GM19328 (cell line): ENCODE results near the gene LRRC26.

ENCODE experiments used
- ATAC-seq: cut with Tn5 transposase; IDR thresholded peaks from one replicate; pipeline ENCODE4 v1.9.1; 2021; ENCODE audit warnings: mild to moderate bottlenecking, moderate library complexity; ENCODE audit not compliant: unreplicated experiment

LRRC26 gene

GRCh38 chr9:137168904-137169856 lies 671 bp downstream of the LRRC26 start:
- no peak for ATAC-seq

- no peak for ATAC-seq
Observed at GRCh38 chr9:137168573-137168903, 1.3 kb downstream of the LRRC26 start.

GRCh38 chr9:137167747-137168572 lies 1.9 kb downstream of the LRRC26 start:
- ATAC-seq, result no peak

GRCh38 chr9:137167277-137167746 lies 2.5 kb downstream of the LRRC26 start:
- no peak for ATAC-seq

- ATAC-seq, result no peak
Observed at GRCh38 chr9:137166380-137167229, 3.2 kb downstream of the LRRC26 start.

- no peak for ATAC-seq
Observed at GRCh38 chr9:137165250-137165836, 4.5 kb downstream of the LRRC26 start.

GRCh38 chr9:137164370-137165249 lies 5.2 kb downstream of the LRRC26 start:
- no peak for ATAC-seq

- no peak for ATAC-seq
Observed at GRCh38 chr9:137163805-137164204, 6.0 kb downstream of the LRRC26 start.

- no peak for ATAC-seq
Observed at GRCh38 chr9:137163365-137163715, 6.5 kb downstream of the LRRC26 start.

- no peak for ATAC-seq
Observed at GRCh38 chr9:137162505-137163364, 7.1 kb downstream of the LRRC26 start.

- ATAC-seq, result no peak
Observed at GRCh38 chr9:137161558-137162486, 8.0 kb downstream of the LRRC26 start.

- no peak for ATAC-seq
Observed at GRCh38 chr9:137160716-137161557, 8.9 kb downstream of the LRRC26 start.

- no peak for ATAC-seq
Observed at GRCh38 chr9:137160054-137160425, 9.8 kb downstream of the LRRC26 start.

GRCh38 chr9:137159105-137160053 lies 10.5 kb downstream of the LRRC26 start:
- no peak for ATAC-seq

- no peak for ATAC-seq
Observed at GRCh38 chr9:137158625-137159024, 11.2 kb downstream of the LRRC26 start.
